Activated CD4-positive, CD25-positive, alpha-beta regulatory T cell (primary cell): Measurements from ENCODE around the gene PPAT.
"Not testable (repeated sequence)": the region's sequence is repeated elsewhere in the genome, so short reads cannot be mapped to it uniquely, and the experiment has no call there.

Source experiments
- DNase-seq, 4 experiments: peaks; one replicate each; lab custom pipeline; 2025; lab: John Stamatoyannopoulos, UW

The PPAT gene

GRCh38 chr4:56386091-56386490 is 49.3 kb downstream of the PPAT start:
- DNase-seq, result no peak

GRCh38 chr4:56375458-56375857 is 60.0 kb downstream of the PPAT start:
- DNase-seq, result no peak

- DNase-seq, result no peak
Measured at GRCh38 chr4:56374956-56375355, 60.5 kb downstream of the PPAT start.

- DNase-seq, result no peak
Measured at GRCh38 chr4:56372774-56373173, 62.6 kb downstream of the PPAT start.

GRCh38 chr4:56371426-56372220 is 63.8 kb downstream of the PPAT start:
- DNase-seq, result no peak

GRCh38 chr4:56370377-56370776 is 65.0 kb downstream of the PPAT start:
- DNase-seq, result no peak

GRCh38 chr4:56362981-56363380 is 72.4 kb downstream of the PPAT start:
- DNase-seq, result not testable (repeated sequence)

- no peak for DNase-seq
Measured at GRCh38 chr4:56360071-56360470, 75.3 kb downstream of the PPAT start.

GRCh38 chr4:56356650-56357049 is 78.8 kb downstream of the PPAT start:
- no peak for DNase-seq

- DNase-seq, result no peak
Measured at GRCh38 chr4:56348576-56348975, 86.8 kb downstream of the PPAT start.

GRCh38 chr4:56345458-56345857 is 90.0 kb downstream of the PPAT start:
- no peak for DNase-seq
